Mammary epithelial cell (primary cell): ENCODE results near the gene CCNYL1.
"Not testable (repeated sequence)": the region's sequence is repeated elsewhere in the genome, so short reads cannot be mapped to it uniquely, and the experiment has no call there.

Experiments used
- CTCF ChIP-seq, 2 donors: IDR thresholded peaks in 1 of 2; conservative IDR thresholded peaks in 1 of 2; 2 replicates each; pipeline ENCODE4 v1.5.1; 2011 to 2012; ENCODE audit warnings: inconsistent platforms in 2 of 2, low read length in 2 of 2, mild to moderate bottlenecking in 2 of 2, control low read depth in 1 of 2, low read depth in 1 of 2; ENCODE audit not compliant: insufficient read depth in 1 of 2; ENCODE audit errors: extremely low read depth in 1 of 2
- EZH2 ChIP-seq: IDR thresholded peaks from 2 replicates; pipeline ENCODE4 v1.6.1; 2012; ENCODE audit warnings: low read length, inconsistent platforms, borderline replicate concordance

GRCh38 chr2:207735513-207735859, 24.0 kb downstream of the CCNYL1 start:
- TF ChIP-seq CTCF (conservative IDR thresholded peaks at IDR 0.05 in 1 of 2, IDR thresholded peaks at IDR 0.05 in 1 of 2; ENCODE audit: extremely low read depth in 1 of 2, insufficient read depth in 1 of 2, low read depth in 1 of 2, low read length in 2 of 2); EZH2: not testable (repeated sequence)
